Measurements from ENCODE around the gene GALNT11.
"Not testable (repeated sequence)": the region's sequence is repeated elsewhere in the genome, so short reads cannot be mapped to it uniquely, and the experiment has no call there.

DNA sequence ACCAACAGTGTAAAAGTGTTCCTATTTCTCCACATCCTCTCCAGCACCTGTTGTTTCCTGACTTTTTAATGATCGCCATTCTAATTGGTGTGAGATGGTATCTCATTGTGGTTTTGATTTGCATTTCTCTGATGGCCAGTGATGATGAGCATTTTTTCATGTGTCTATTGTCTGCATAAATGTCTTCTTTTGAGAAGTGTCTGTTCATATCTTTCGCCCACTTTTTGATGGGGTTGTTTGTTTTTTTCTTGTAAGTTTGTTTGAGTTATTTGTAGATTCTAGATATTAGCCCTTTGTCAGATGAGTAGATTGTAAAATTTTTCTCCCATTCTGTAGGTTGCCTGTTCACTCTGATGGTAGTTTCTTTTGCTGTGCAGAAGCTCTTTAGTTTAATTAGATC, 35.6 kb downstream of the GALNT11 start:
- TF ChIP-seq, protein P1, sequence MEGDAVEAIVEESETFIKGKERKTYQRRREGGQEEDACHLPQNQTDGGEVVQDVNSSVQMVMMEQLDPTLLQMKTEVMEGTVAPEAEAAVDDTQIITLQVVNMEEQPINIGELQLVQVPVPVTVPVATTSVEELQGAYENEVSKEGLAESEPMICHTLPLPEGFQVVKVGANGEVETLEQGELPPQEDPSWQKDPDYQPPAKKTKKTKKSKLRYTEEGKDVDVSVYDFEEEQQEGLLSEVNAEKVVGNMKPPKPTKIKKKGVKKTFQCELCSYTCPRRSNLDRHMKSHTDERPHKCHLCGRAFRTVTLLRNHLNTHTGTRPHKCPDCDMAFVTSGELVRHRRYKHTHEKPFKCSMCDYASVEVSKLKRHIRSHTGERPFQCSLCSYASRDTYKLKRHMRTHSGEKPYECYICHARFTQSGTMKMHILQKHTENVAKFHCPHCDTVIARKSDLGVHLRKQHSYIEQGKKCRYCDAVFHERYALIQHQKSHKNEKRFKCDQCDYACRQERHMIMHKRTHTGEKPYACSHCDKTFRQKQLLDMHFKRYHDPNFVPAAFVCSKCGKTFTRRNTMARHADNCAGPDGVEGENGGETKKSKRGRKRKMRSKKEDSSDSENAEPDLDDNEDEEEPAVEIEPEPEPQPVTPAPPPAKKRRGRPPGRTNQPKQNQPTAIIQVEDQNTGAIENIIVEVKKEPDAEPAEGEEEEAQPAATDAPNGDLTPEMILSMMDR (optimal IDR thresholded peaks at IDR 0.05 in 1 of 3, IDR thresholded peaks at IDR 0.05 in 1 of 3, conservative IDR thresholded peaks at IDR 0.05 in 1 of 3; ENCODE audit: extremely low read depth in 1 of 3, insufficient read depth in 2 of 3, low read length in 3 of 3), result not testable (repeated sequence)
- TF ChIP-seq EZH2 (IDR thresholded peaks at IDR 0.05; ENCODE audit: low read length), result not testable (repeated sequence)
